Spleen (tissue), 11 donors: ENCODE measurements around the gene FRMD4A. TPM values are rescaled to one million over a fixed set of nuclear protein-coding genes. Genes with fewer than 3 reads are reported as not detected.

Source experiments
- DNase-seq: peaks from one replicate; pipeline ENCODE4 v3.0.0-alpha.2; 2020
- H3K27ac ChIP-seq, 8 donors: fragments of 200-600 bp; sonication (generic) in 7 of 8; 1 replicate in 4 of 8; 2 replicates in 4 of 8; pipeline versions ENCODE4 v1.5.0 to v1.8.0; 2016 to 2021; ENCODE audit warnings: inconsistent platforms in 4 of 8, mild to moderate bottlenecking in 4 of 8, moderate library complexity in 1 of 8
- H3K27me3 ChIP-seq, 7 donors: fragments of 200-600 bp; sonication (generic) in 6 of 7; replicated peaks in 1 of 7; 1 replicate in 4 of 7; 2 replicates in 3 of 7; pipeline versions ENCODE4 v1.5.0 to v1.8.0; 2016 to 2021; ENCODE audit warnings: inconsistent platforms in 3 of 7, mild to moderate bottlenecking in 1 of 7
- H3K36me3 ChIP-seq, 6 donors: fragments of 200-600 bp; sonication (generic) in 5 of 6; 1 replicate in 4 of 6; 2 replicates in 2 of 6; pipeline versions ENCODE4 v1.5.0 to v1.8.0; 2016 to 2021; ENCODE audit warnings: inconsistent platforms in 2 of 6
- H3K4me1 ChIP-seq, 6 donors: fragments of 200-600 bp; sonication (generic) in 5 of 6; 1 replicate in 3 of 6; 2 replicates in 3 of 6; pipeline versions ENCODE4 v1.5.0 to v1.8.0; 2016 to 2021; ENCODE audit warnings: inconsistent platforms in 3 of 6
- H3K4me3 ChIP-seq, 8 donors: fragments of 200-600 bp; sonication (generic) in 7 of 8; 1 replicate in 4 of 8; 2 replicates in 4 of 8; pipeline versions ENCODE4 v1.5.0 to v1.8.0; 2016 to 2021; ENCODE audit warnings: inconsistent platforms in 4 of 8, mild to moderate bottlenecking in 4 of 8, moderate library complexity in 2 of 8
- H3K9me3 ChIP-seq, 8 donors: fragments of 200-600 bp; sonication (generic) in 7 of 8; 1 replicate in 4 of 8; 2 replicates in 4 of 8; pipeline versions ENCODE4 v1.5.0 to v1.8.0; 2016 to 2021; ENCODE audit warnings: inconsistent platforms in 4 of 8
- CTCF ChIP-seq, 11 experiments: fragments of 200-600 bp in 7 of 11; fragments of 450-650 bp in 4 of 11; sonication (generic) in 4 of 11; IDR thresholded peaks in 8 of 11; conservative IDR thresholded peaks in 3 of 11; 1 replicate in 7 of 11; 2 replicates in 4 of 11; pipeline versions ENCODE4 v1.4.0 to v1.8.0; 2016 to 2021; ENCODE audit warnings: antibody characterized with exemption in 11 of 11, inconsistent platforms in 4 of 11, mild to moderate bottlenecking in 1 of 11
- POLR2A ChIP-seq, 3 donors: fragments of 450-650 bp; IDR thresholded peaks; one replicate each; pipeline ENCODE4 v1.5.1; 2017; ENCODE audit warnings: antibody characterized with exemption in 3 of 3, mild to moderate bottlenecking in 1 of 3
- POLR2AphosphoS5 ChIP-seq, 3 donors: sonication (generic); formaldehyde crosslinking; IDR thresholded peaks; one replicate each; pipeline ENCODE4 v1.5.1; 2017; ENCODE audit warnings: antibody characterized with exemption in 3 of 3
- WGBS, 5 donors: extraction: QIAGEN DNeasy Blood & Tissue Kit in 3 of 5; methylation state at CpG; one replicate each; pipeline versions ENCODE4 v1.1.5 to v1.1.7; 2013 to 2018; 5-methylcytosine and 5-hydroxymethylcytosine counted together
- intact Hi-C: fragments of 100-400 bp; cut with DNase I; formaldehyde crosslinking; loops from one replicate; pipeline ENCODE4 v1.15.0; 2023; ENCODE audit warnings: low total_unique reads
- polyA plus RNA-seq, 3 donors: library from polyadenylated mRNA; stranded (reverse); fragments of 200-250 nt; gene quantifications; one replicate each; pipeline ENCODE4 v1.2.1, GENCODE V29; 2013
- total RNA-seq, 7 donors: library from RNA; depleted of rRNA in 3 of 7; stranded (reverse); fragments of >200 nt in 3 of 7; fragmentation: NEBNext Ultra II Directional in 4 of 7; extraction: Animal tissue kit (Norgen Biotek cat#: 25700) in 4 of 7; gene quantifications; one replicate each; pipeline versions ENCODE4 v1.1.0 to v1.2.1, GENCODE V29; 2016 to 2021
- donor health status: healthy with polysubstance abuse.
- donor health status: DM: no; HTN: no; CAD: no; lungs with moderate emphysema.
- donor health status: DM: no; HTN: no; CAD: no.
- donor health status: Bipolar disorder and iron deficiency.
- donor health status: healthy.
- donor health status: DM: no; HTN: no; CAD: no.
- donor health status: DM: yes; HTN: yes; CAD: no.

The FRMD4A gene
- total and polyA plus RNA-seq, 10 donors = 9.2 to 141 (median 80.5) TPM

- peaks cover 13 to 53% (median 30%) of the 10 kb centered on the region in 6 donors for H3K4me1 ChIP-seq
- intact Hi-C loops = no loop called here
- H3K27ac ChIP-seq = peak overlapping the region in 1 of 8 donors; percentile 23
- peaks cover 0 to 8% (median 0%) of the 10 kb centered on the region in 6 donors for H3K36me3 ChIP-seq
- no peaks in the 10 kb centered on the region for H3K9me3 ChIP-seq
- TF ChIP-seq CTCF (IDR thresholded peaks at IDR 0.05 in 8 of 11, conservative IDR thresholded peaks at IDR 0.05 in 3 of 11) (no peak), POLR2AphosphoS5 (IDR thresholded peaks at IDR 0.05) (no peak), POLR2A (IDR thresholded peaks at IDR 0.05) (no peak)
- no peak overlapping the region for H3K4me3 ChIP-seq
- no peaks in the 10 kb centered on the region for H3K27me3 ChIP-seq
- no peak for DNase-seq
- WGBS, 5 donors = 82 to 87% (median 83%) methylated on average over 6 of the region's 6 CpGs
These were observed 535.6 kb downstream of the FRMD4A start for GRCh38 chr10:13794992-13795612.

- intact Hi-C loops = no loop called here
- no peak for DNase-seq
- no peak overlapping the region for H3K27ac ChIP-seq
- H3K9me3 ChIP-seq = no peaks in the 10 kb centered on the region
- H3K4me1 ChIP-seq = peaks cover 30 to 74% (median 44%) of the 10 kb centered on the region in 6 donors
- no peak overlapping the region for H3K4me3 ChIP-seq
- 51 to 100% (median 88%) methylated on average over 4 to 5 of the region's 5 CpGs for WGBS, 5 donors
- no peaks in the 10 kb centered on the region for H3K27me3 ChIP-seq
- peaks cover 0 to 8% (median 0%) of the 10 kb centered on the region in 6 donors for H3K36me3 ChIP-seq
- peak in 1 of 3 donors; percentile 27 for TF ChIP-seq POLR2AphosphoS5 (IDR thresholded peaks at IDR 0.05)
- TF ChIP-seq POLR2A (IDR thresholded peaks at IDR 0.05) = no peak
These were observed 538.7 kb downstream of the FRMD4A start for GRCh38 chr10:13792006-13792405.

- DNase-seq = no peak
- H3K4me1 ChIP-seq = peaks cover 30 to 75% (median 49%) of the 10 kb centered on the region in 6 donors
- intact Hi-C loops = no loop called here
- TF ChIP-seq CTCF (IDR thresholded peaks at IDR 0.05 in 8 of 11, conservative IDR thresholded peaks at IDR 0.05 in 3 of 11) (no peak), POLR2A (IDR thresholded peaks at IDR 0.05) (no peak), POLR2AphosphoS5 (IDR thresholded peaks at IDR 0.05) (no peak)
- H3K27ac ChIP-seq = no peak overlapping the region
- H3K4me3 ChIP-seq = no peak overlapping the region
- 51 to 67% (median 60%) methylated on average over 4 of the region's 4 CpGs for WGBS, 5 donors
- H3K27me3 ChIP-seq = no peaks in the 10 kb centered on the region
- peaks cover 0 to 8% (median 0%) of the 10 kb centered on the region in 6 donors for H3K36me3 ChIP-seq
- H3K9me3 ChIP-seq = no peaks in the 10 kb centered on the region
These were observed 539.2 kb downstream of the FRMD4A start for GRCh38 chr10:13791483-13791882.

GRCh38 chr10:13790196-13790595, 540.5 kb downstream of the FRMD4A start:
- no peak for TF ChIP-seq POLR2AphosphoS5 (IDR thresholded peaks at IDR 0.05)
- TF ChIP-seq POLR2A (IDR thresholded peaks at IDR 0.05) = no peak
- TF ChIP-seq CTCF (IDR thresholded peaks at IDR 0.05 in 8 of 11, conservative IDR thresholded peaks at IDR 0.05 in 3 of 11) = no peak
- Histone ChIP-seq H3K4me3 (no peak overlapping the region), H3K27me3 (no peaks in the 10 kb centered on the region), H3K4me1 (peaks cover 18 to 66% (median 40%) of the 10 kb centered on the region in 6 donors), H3K27ac (peak overlapping the region in 4 of 8 donors; percentile 21 to 76 (median 51)), H3K9me3 (no peaks in the 10 kb centered on the region), H3K36me3 (peaks cover 0 to 8% (median 0%) of the 10 kb centered on the region in 6 donors)
- WGBS, 5 donors = 76 to 81% (median 81%) methylated on average over 9 of the region's 9 CpGs
- no peak for DNase-seq
- intact Hi-C loops = no loop called here
